Fibroblast of skin of left biceps (primary cell): ENCODE results near the gene GOSR1.
"Not testable (repeated sequence)": the region's sequence is repeated elsewhere in the genome, so short reads cannot be mapped to it uniquely, and the experiment has no call there.

Source experiments
- DNase-seq, 2 experiments: peaks; one replicate each; pipeline ENCODE4 v3.0.0-alpha.2; 2013; ENCODE audit warnings: low read depth in 2 of 2

GOSR1 gene

GRCh38 chr17:30575648-30576325, 98.6 kb downstream of the GOSR1 start:
- not testable (repeated sequence) for DNase-seq

DNA sequence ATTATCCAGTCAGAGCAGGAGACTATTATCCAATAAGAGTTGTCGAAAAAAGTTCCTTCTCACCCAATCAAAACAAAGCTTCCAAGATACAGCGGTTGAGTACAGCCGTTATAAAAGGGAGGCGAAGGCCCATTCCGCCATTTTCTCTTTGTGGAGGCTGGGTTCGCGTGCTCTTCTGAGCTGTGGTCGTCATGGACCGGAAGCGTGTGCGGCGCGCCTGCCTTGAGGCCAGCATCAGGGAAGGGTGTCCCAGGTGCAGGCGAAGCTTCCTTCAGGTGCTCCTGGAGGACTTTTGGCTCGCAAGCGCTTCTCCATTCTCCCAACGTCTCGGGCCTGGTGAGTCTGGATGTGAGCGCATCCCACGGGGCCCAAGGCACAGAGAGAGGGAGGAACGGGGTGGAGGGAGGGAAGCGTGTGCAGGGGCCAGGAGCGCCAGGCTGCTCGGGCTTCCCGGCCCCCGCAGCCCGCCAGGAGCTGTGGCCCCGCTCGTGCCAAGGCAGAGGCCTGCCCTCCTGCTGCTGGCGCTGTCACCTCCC, 99.2 kb downstream of the GOSR1 start:
- DNase-seq: no peak
